ENCODE results near the gene EDNRA. TPM values are rescaled to one million over a fixed set of nuclear protein-coding genes. Genes with fewer than 3 reads are reported as not detected.

The EDNRA gene
- total RNA-seq, 1 donor from 2014 or later, result 135 TPM

DNA sequence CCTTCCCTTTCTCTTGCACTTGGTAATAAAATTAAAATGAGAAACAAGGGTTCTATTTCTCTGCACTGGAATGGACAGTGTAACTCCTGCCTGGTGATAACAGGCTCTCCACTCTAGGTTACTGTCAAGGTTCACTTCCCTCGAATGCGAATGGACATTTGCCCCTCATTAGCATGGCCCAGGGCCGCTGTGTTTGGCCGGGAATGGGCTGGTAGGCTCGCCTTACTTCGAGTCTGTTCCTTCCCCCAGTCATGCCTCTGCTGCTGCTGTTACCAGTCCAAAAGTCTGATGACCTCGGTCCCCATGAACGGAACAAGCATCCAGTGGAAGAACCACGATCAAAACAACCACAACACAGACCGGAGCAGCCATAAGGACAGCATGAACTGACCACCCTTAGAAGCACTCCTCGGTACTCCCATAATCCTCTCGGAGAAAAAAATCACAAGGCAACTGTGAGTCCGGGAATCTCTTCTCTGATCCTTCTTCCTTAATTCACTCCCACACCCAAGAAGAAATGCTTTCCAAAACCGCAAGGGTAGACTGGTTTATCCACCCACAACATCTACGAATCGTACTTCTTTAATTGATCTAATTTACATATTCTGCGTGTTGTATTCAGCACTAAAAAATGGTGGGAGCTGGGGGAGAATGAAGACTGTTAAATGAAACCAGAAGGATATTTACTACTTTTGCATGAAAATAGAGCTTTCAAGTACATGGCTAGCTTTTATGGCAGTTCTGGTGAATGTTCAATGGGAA lies 61.5 kb downstream of the EDNRA start:
- Mint-ChIP-seq H3K4me3 (ENCODE audit: unreplicated experiment) (no peak overlapping the region), H3K27ac (ENCODE audit: unreplicated experiment) (peak overlapping the region; percentile 37), H3K9me3 (ENCODE audit: low read depth) (no peaks in the 10 kb centered on the region), H3K27me3 (ENCODE audit: low read depth) (no peaks in the 10 kb centered on the region), H3K36me3 (ENCODE audit: low read depth) (peaks cover 48% of the 10 kb centered on the region), H3K4me1 (ENCODE audit: low read depth) (peaks cover 26% of the 10 kb centered on the region)
- DNase-seq (ENCODE audit: low spot score), result no peak
- no peak for TF ChIP-seq CTCF (IDR thresholded peaks at IDR 0.05)

GRCh38 chr4:147543034-147543433 lies 62.1 kb downstream of the EDNRA start:
- no peaks in the 10 kb centered on the region for H3K9me3 Mint-ChIP-seq (ENCODE audit: low read depth)
- H3K36me3 Mint-ChIP-seq (ENCODE audit: low read depth), result peaks cover 49% of the 10 kb centered on the region
- H3K27me3 Mint-ChIP-seq (ENCODE audit: low read depth), result no peaks in the 10 kb centered on the region
- H3K4me3 Mint-ChIP-seq (ENCODE audit: unreplicated experiment), result no peak overlapping the region
- H3K4me1 Mint-ChIP-seq (ENCODE audit: low read depth), result peaks cover 32% of the 10 kb centered on the region
- no peak for TF ChIP-seq CTCF (IDR thresholded peaks at IDR 0.05)
- no peak overlapping the region for H3K27ac Mint-ChIP-seq (ENCODE audit: unreplicated experiment)
- DNase-seq (ENCODE audit: low spot score), result no peak

GRCh38 chr4:147546349-147546748 lies 65.5 kb downstream of the EDNRA start:
- DNase-seq (ENCODE audit: low spot score), result no peak
- no peak for TF ChIP-seq CTCF (IDR thresholded peaks at IDR 0.05)
- H3K4me3 Mint-ChIP-seq (ENCODE audit: unreplicated experiment), result no peak overlapping the region
- H3K27ac Mint-ChIP-seq (ENCODE audit: unreplicated experiment), result peak overlapping the region; percentile 76
- peaks cover 2% of the 10 kb centered on the region for H3K9me3 Mint-ChIP-seq (ENCODE audit: low read depth)
- no peaks in the 10 kb centered on the region for H3K27me3 Mint-ChIP-seq (ENCODE audit: low read depth)
- H3K36me3 Mint-ChIP-seq (ENCODE audit: low read depth), result peaks cover 36% of the 10 kb centered on the region
- H3K4me1 Mint-ChIP-seq (ENCODE audit: low read depth), result peaks cover 51% of the 10 kb centered on the region

GRCh38 chr4:147547314-147548056 lies 66.6 kb downstream of the EDNRA start:
- Mint-ChIP-seq H3K4me1 (ENCODE audit: low read depth) (peaks cover 53% of the 10 kb centered on the region), H3K36me3 (ENCODE audit: low read depth) (peaks cover 34% of the 10 kb centered on the region), H3K27ac (ENCODE audit: unreplicated experiment) (peak overlapping the region; percentile 71), H3K4me3 (ENCODE audit: unreplicated experiment) (no peak overlapping the region), H3K27me3 (ENCODE audit: low read depth) (no peaks in the 10 kb centered on the region), H3K9me3 (ENCODE audit: low read depth) (peaks cover 9% of the 10 kb centered on the region)
- DNase-seq (ENCODE audit: low spot score), result no peak
- TF ChIP-seq CTCF (IDR thresholded peaks at IDR 0.05), result no peak

DNA sequence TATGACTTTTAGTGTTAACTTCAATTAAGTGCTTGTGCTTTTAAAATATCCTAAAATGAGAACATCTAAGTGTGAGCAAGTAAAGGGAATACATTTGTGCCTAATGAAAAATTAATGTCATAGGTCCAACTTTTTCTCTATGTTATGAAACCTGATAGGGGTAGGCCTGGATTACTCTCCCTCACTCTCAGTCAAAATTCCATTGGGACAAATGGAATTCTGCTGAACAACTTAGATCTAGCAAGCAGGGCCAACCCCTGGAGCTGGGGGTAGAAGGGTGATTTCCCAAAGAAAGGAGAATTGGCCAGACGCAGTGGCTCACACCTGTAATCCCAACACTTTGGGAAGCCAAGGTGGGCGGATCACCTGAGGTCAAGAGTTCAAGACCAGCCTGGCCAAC lies 67.4 kb downstream of the EDNRA start:
- no peak overlapping the region for H3K4me3 Mint-ChIP-seq (ENCODE audit: unreplicated experiment)
- H3K4me1 Mint-ChIP-seq (ENCODE audit: low read depth), result peaks cover 47% of the 10 kb centered on the region
- peak overlapping the region; percentile 71 for H3K27ac Mint-ChIP-seq (ENCODE audit: unreplicated experiment)
- no peak for DNase-seq (ENCODE audit: low spot score)
- no peak for TF ChIP-seq CTCF (IDR thresholded peaks at IDR 0.05)
- peaks cover 9% of the 10 kb centered on the region for H3K9me3 Mint-ChIP-seq (ENCODE audit: low read depth)
- H3K36me3 Mint-ChIP-seq (ENCODE audit: low read depth), result peaks cover 29% of the 10 kb centered on the region
- H3K27me3 Mint-ChIP-seq (ENCODE audit: low read depth), result no peaks in the 10 kb centered on the region

Data from chondrocyte (in vitro differentiated cells).